SU-DHL-6 (cell line): ENCODE data around the gene FGF22.

Source experiments
- H2AFZ ChIP-seq: fragments of 200-600 bp; sonication (generic); 2 replicates; pipeline ENCODE4 v1.6.1; 2014; ENCODE audit warnings: low read depth, mild to moderate bottlenecking, moderate library complexity, mixed read lengths, antibody characterized with exemption, low read length; ENCODE audit not compliant: severe bottlenecking
- H3F3A ChIP-seq: fragments of 200-600 bp; shearing (Covaris generic); 2 replicates; pipeline ENCODE4 v1.6.0; 2016; ENCODE audit warnings: antibody characterized with exemption, mild to moderate bottlenecking; ENCODE audit not compliant: insufficient read depth
- H3K27ac ChIP-seq: fragments of 200-600 bp; sonication (generic); 2 replicates; pipeline ENCODE4 v1.5.1; 2016; ENCODE audit warnings: low read depth, mild to moderate bottlenecking, low read length, moderate library complexity, mixed read lengths
- H3K27me3 ChIP-seq: fragments of 200-600 bp; sonication (generic), shearing (Covaris generic); 2 replicates; pipeline ENCODE4 v1.6.0; 2014; ENCODE audit warnings: mild to moderate bottlenecking, low read length
- H3K36me3 ChIP-seq: fragments of 200-600 bp; sonication (generic); 2 replicates; pipeline ENCODE4 v1.6.1; 2014; ENCODE audit warnings: mild to moderate bottlenecking, low read length, mixed read lengths
- H3K4me2 ChIP-seq: fragments of 300-600, 200-600 bp; shearing (Covaris generic), sonication (generic); 2 replicates; pipeline ENCODE4 v1.6.0; 2014; ENCODE audit warnings: low read length, low read depth, mild to moderate bottlenecking; ENCODE audit not compliant: poor library complexity, severe bottlenecking
- H3K4me3 ChIP-seq: fragments of 200-600 bp; sonication (generic); 2 replicates; pipeline ENCODE4 v1.5.1; 2014; ENCODE audit warnings: antibody characterized with exemption, low read length, mild to moderate bottlenecking, mixed read lengths; ENCODE audit not compliant: insufficient read depth, poor library complexity, severe bottlenecking
- H3K79me2 ChIP-seq: fragments of 200-600 bp; sonication (generic); 2 replicates; pipeline ENCODE4 v1.6.1; 2014; ENCODE audit warnings: mild to moderate bottlenecking, low read length, moderate library complexity; ENCODE audit not compliant: insufficient read depth
- H3K9ac ChIP-seq: fragments of 200-600 bp; sonication (generic); 2 replicates; pipeline ENCODE4 v1.7.0; 2014; ENCODE audit warnings: mild to moderate bottlenecking, low read length
- H3K9me2 ChIP-seq: fragments of 200-600 bp; sonication (generic); replicated peaks from 2 replicates; pipeline ENCODE4 v1.6.1; 2014; ENCODE audit warnings: low read length; ENCODE audit not compliant: insufficient read depth
- H3K9me3 ChIP-seq: fragments of 200-600 bp; sonication (generic); 2 replicates; pipeline ENCODE4 v1.6.1; 2014; ENCODE audit warnings: low read length, mixed read lengths; ENCODE audit not compliant: insufficient read depth
- H4K20me1 ChIP-seq: fragments of 200-600 bp; sonication (generic); 2 replicates; pipeline ENCODE4 v1.6.1; 2014; ENCODE audit warnings: low read depth, mild to moderate bottlenecking, antibody characterized with exemption, low read length, moderate library complexity, mixed read lengths
- CTCF ChIP-seq: fragments of 200-600 bp; sonication (generic); IDR thresholded peaks from one replicate; pipeline ENCODE4 v1.5.1; 2017; ENCODE audit warnings: antibody characterized with exemption, mild to moderate bottlenecking, low read length, moderate library complexity; ENCODE audit not compliant: insufficient read depth, poor library complexity, severe bottlenecking
- EZH2phosphoT487 ChIP-seq: fragments of 200-600 bp; sonication (generic), shearing (Covaris generic); conservative IDR thresholded peaks from 2 replicates; pipeline ENCODE4 v1.6.1; 2018; ENCODE audit warnings: mild to moderate bottlenecking, antibody characterized with exemption, low read length, moderate library complexity, mixed read lengths

FGF22 gene

DNA sequence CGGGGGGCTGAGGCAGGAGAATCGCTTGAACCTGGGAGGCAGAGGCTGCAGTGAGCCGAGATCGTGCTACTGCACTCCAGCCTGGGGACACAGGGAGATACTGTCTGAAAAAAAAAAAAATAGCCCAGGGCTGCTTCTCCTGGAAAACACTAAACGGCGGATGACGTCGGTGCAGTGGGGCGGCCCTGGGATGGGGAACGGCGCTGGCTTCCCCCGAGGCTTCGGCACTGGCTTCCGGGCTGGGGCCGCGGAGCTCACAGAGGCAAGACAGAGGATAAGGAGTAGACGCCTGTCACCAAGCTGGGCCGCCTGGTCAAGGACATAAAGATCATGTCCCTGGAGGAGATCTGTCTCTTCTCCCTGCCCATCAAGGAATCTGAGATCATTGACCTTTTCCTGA is 50.5 kb downstream of the FGF22 start:
- Histone ChIP-seq H3K4me3 (no peak overlapping the region), H3K27me3 (no peaks in the 10 kb centered on the region), H3F3A (no peaks in the 10 kb centered on the region), H3K36me3 (no peaks in the 10 kb centered on the region), H3K4me2 (no peak overlapping the region), H4K20me1 (no peaks in the 10 kb centered on the region), H3K9ac (no peak overlapping the region), H2AFZ (no peak overlapping the region), H3K79me2 (no peaks in the 10 kb centered on the region), H3K27ac (no peak overlapping the region), H3K9me2 (no peaks in the 10 kb centered on the region), H3K9me3 (no peaks in the 10 kb centered on the region)
- no peak for TF ChIP-seq EZH2phosphoT487
- TF ChIP-seq CTCF, result no peak
